Breast epithelium (tissue), 4 donors: ENCODE measurements around the gene PRDM16. TPM values are rescaled to one million over a fixed set of nuclear protein-coding genes. Genes with fewer than 3 reads are reported as not detected.

ENCODE experiments used
- DNase-seq, 2 donors: peaks; one replicate each; pipeline ENCODE4 v3.0.0-alpha.2; 2019; ENCODE audit warnings: low spot score in 2 of 2
- H3K27ac ChIP-seq, 2 donors: fragments of 200-600 bp; sonication (generic) in 1 of 2; one replicate each; pipeline ENCODE4 v1.5.1; 2016 to 2019; ENCODE audit warnings: mild to moderate bottlenecking in 1 of 2
- H3K27me3 ChIP-seq, 2 donors: fragments of 200-600 bp; sonication (generic) in 1 of 2; one replicate each; pipeline versions ENCODE4 v1.5.1 to v1.6.0; 2017 to 2019; ENCODE audit warnings: control low read depth in 1 of 2, mild to moderate bottlenecking in 1 of 2
- H3K36me3 ChIP-seq: fragments of 200-600 bp; one replicate; pipeline ENCODE4 v1.5.1; 2019
- H3K4me1 ChIP-seq, 2 donors: fragments of 200-600 bp; sonication (generic); one replicate each; pipeline ENCODE4 v1.5.1; 2016 to 2019; ENCODE audit warnings: control low read depth in 1 of 2
- H3K4me3 ChIP-seq, 3 donors: fragments of 200-600 bp; sonication (generic); 1 replicate in 2 of 3; 2 replicates in 1 of 3; pipeline ENCODE4 v1.5.1; 2016 to 2019; ENCODE audit warnings: mild to moderate bottlenecking in 3 of 3, moderate library complexity in 2 of 3
- H3K9me3 ChIP-seq, 2 donors: fragments of 200-600 bp; sonication (generic) in 1 of 2; one replicate each; pipeline ENCODE4 v1.5.1; 2016 to 2019; ENCODE audit warnings: control low read depth in 1 of 2
- CTCF ChIP-seq, 3 donors: fragments of 450-650 bp; IDR thresholded peaks; one replicate each; pipeline ENCODE4 v1.5.1; 2016 to 2017; ENCODE audit warnings: antibody characterized with exemption in 3 of 3, mild to moderate bottlenecking in 3 of 3, moderate library complexity in 3 of 3
- POLR2A ChIP-seq: fragments of 450-650 bp; IDR thresholded peaks from one replicate; pipeline ENCODE4 v1.6.1; 2016; ENCODE audit warnings: antibody characterized with exemption, mild to moderate bottlenecking, moderate library complexity
- POLR2AphosphoS5 ChIP-seq, 3 donors: sonication (generic); formaldehyde crosslinking; IDR thresholded peaks; one replicate each; pipeline ENCODE4 v1.6.1; 2017; ENCODE audit warnings: antibody characterized with exemption in 3 of 3
- intact Hi-C: fragments of 100-400 bp; cut with DNase I; formaldehyde crosslinking; loops from one replicate; pipeline ENCODE4 v1.15.1; 2023; ENCODE audit warnings: low total_unique reads
- total RNA-seq, 3 donors: library from RNA; depleted of rRNA; stranded (reverse); fragments of >200 nt; gene quantifications; one replicate each; pipeline ENCODE4 v1.1.0, GENCODE V29; 2016

The PRDM16 gene
- total RNA-seq, 3 donors from 2014 or later, result 0.48 to 3.8 (median 3.6) TPM

GRCh38 chr1:3409366-3410141 is 340.6 kb downstream of the PRDM16 start:
- Histone ChIP-seq H3K4me1 (no peaks in the 10 kb centered on the region), H3K9me3 (no peaks in the 10 kb centered on the region), H3K4me3 (no peak overlapping the region), H3K27ac (no peak overlapping the region), H3K27me3 (peaks cover 0 to 75% of the 10 kb centered on the region in 2 donors), H3K36me3 (no peaks in the 10 kb centered on the region)
- intact Hi-C loops, result loop anchor here (5.0 to 10.0 kb wide), 3 partner anchors 395 to 1782 kb away; no protein-coding TSS in a partner anchor
- no peak for DNase-seq
- TF ChIP-seq POLR2A (no peak), POLR2AphosphoS5 (IDR thresholded peaks at IDR 0.05) (no peak), CTCF (IDR thresholded peaks at IDR 0.05) (no peak)

DNA sequence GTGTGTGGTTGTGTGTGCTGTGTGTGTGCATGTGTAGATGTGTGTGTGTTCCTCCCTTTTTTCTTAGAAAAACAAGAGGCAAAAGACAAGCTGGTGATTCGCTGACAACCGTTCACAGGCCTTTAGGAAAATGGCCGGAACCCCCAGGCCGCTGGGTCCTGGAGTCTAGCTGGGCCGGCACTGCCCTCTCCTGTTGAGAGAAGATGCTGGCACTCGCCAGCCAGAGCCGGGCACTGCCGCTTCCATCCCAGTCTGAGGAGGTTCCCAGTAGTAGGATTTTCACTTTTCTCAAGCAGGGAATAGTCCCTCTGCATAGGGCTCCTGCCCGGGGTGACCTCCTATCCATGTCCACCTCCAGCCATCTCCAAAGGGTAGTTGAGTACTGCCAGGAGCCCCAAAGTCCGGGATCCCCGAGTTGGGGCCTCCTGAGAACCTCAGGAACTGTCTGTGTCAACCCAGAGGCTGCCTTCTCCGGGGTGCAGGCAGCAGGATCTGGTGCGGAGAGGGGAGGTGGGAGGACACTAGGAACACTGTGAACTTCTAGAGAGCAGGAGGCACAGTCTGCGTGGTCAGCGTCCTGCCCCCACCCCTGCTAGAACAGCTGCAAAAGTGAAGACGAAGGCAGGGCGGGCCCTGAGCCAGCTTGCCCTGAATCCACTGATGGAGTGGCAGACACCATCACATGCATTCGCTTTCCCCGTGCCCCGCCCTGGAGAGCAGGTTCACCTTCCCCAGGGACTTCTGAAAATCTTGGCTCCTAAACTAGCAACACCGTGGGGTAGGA is 341.3 kb downstream of the PRDM16 start:
- no peaks in the 10 kb centered on the region for H3K36me3 ChIP-seq
- TF ChIP-seq POLR2A, result no peak
- no peak for TF ChIP-seq POLR2AphosphoS5 (IDR thresholded peaks at IDR 0.05)
- peak in 2 of 3 donors; percentile 19 to 41 for TF ChIP-seq CTCF (IDR thresholded peaks at IDR 0.05)
- H3K27ac ChIP-seq, result no peak overlapping the region
- H3K27me3 ChIP-seq, result peaks cover 0 to 73% of the 10 kb centered on the region in 2 donors
- H3K4me3 ChIP-seq, result no peak overlapping the region
- no peaks in the 10 kb centered on the region for H3K4me1 ChIP-seq
- H3K9me3 ChIP-seq, result no peaks in the 10 kb centered on the region
- DNase-seq, result peak in 1 of 2 donors; percentile 62
- intact Hi-C loops, result loop anchor here (5.0 to 10.0 kb wide), 3 partner anchors 396 to 1783 kb away; no protein-coding TSS in a partner anchor

- Histone ChIP-seq H3K4me1 (no peaks in the 10 kb centered on the region), H3K27ac (no peak overlapping the region), H3K4me3 (no peak overlapping the region), H3K27me3 (peaks cover 0 to 76% of the 10 kb centered on the region in 2 donors), H3K36me3 (no peaks in the 10 kb centered on the region), H3K9me3 (peaks cover 8 to 9% of the 10 kb centered on the region in 2 donors)
- intact Hi-C loops, result loop anchor here (5.0 to 10.0 kb wide), 3 partner anchors 397 to 1785 kb away; no protein-coding TSS in a partner anchor
- DNase-seq, result no peak
- TF ChIP-seq CTCF (IDR thresholded peaks at IDR 0.05) (no peak), POLR2A (no peak), POLR2AphosphoS5 (IDR thresholded peaks at IDR 0.05) (no peak)
These were observed 342.8 kb downstream of the PRDM16 start for GRCh38 chr1:3411806-3412205.

DNA sequence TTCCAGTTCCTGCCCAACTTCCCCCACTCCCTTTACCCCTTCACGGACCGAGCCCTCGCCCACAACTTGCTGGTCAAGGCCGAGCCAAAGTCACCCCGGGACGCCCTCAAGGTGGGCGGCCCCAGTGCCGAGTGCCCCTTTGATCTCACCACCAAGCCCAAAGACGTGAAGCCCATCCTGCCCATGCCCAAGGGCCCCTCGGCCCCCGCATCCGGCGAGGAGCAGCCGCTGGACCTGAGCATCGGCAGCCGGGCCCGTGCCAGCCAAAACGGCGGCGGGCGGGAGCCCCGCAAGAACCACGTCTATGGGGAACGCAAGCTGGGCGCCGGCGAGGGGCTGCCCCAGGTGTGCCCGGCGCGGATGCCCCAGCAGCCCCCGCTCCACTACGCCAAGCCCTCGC is 343.4 kb downstream of the PRDM16 start:
- Histone ChIP-seq H3K27ac (no peak overlapping the region), H3K36me3 (no peaks in the 10 kb centered on the region), H3K4me1 (no peaks in the 10 kb centered on the region), H3K27me3 (peaks cover 0 to 76% of the 10 kb centered on the region in 2 donors), H3K9me3 (peaks cover 14% of the 10 kb centered on the region in 2 donors), H3K4me3 (no peak overlapping the region)
- DNase-seq, result no peak
- intact Hi-C loops, result loop anchor here (5.0 to 10.0 kb wide), 3 partner anchors 398 to 1785 kb away; no protein-coding TSS in a partner anchor
- no peak for TF ChIP-seq CTCF (IDR thresholded peaks at IDR 0.05)
